ENCODE measurements around the gene DDX54. TPM values are rescaled to one million over a fixed set of nuclear protein-coding genes. Genes with fewer than 3 reads are reported as not detected.

The DDX54 gene
- total and polyA plus RNA-seq, 2 of the 8 experiments (the other 6 are each of a cell fraction or from before 2014, with no cell fraction given), result 64.9 to 113 TPM

DNA sequence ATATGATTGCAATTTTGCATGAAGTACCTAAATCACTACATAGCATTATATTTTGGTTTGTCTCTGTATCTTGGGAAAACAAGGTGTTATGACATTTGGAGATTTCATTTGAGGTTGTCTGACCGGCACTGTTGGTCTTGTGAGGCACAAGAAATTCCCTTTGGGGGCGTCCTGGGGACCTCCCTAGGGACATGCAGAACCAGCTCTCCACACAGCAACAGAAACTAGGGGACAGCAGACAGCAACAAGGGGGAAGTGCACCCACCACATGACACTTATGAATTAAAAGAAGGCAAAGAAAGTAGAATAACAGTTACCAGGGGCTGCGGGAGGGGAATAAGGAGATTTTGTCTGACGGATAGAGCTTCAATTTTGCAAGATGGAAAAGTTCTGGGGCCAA is 14.4 kb downstream of the DDX54 start (continued):
- TF ChIP-seq, protein P1, sequence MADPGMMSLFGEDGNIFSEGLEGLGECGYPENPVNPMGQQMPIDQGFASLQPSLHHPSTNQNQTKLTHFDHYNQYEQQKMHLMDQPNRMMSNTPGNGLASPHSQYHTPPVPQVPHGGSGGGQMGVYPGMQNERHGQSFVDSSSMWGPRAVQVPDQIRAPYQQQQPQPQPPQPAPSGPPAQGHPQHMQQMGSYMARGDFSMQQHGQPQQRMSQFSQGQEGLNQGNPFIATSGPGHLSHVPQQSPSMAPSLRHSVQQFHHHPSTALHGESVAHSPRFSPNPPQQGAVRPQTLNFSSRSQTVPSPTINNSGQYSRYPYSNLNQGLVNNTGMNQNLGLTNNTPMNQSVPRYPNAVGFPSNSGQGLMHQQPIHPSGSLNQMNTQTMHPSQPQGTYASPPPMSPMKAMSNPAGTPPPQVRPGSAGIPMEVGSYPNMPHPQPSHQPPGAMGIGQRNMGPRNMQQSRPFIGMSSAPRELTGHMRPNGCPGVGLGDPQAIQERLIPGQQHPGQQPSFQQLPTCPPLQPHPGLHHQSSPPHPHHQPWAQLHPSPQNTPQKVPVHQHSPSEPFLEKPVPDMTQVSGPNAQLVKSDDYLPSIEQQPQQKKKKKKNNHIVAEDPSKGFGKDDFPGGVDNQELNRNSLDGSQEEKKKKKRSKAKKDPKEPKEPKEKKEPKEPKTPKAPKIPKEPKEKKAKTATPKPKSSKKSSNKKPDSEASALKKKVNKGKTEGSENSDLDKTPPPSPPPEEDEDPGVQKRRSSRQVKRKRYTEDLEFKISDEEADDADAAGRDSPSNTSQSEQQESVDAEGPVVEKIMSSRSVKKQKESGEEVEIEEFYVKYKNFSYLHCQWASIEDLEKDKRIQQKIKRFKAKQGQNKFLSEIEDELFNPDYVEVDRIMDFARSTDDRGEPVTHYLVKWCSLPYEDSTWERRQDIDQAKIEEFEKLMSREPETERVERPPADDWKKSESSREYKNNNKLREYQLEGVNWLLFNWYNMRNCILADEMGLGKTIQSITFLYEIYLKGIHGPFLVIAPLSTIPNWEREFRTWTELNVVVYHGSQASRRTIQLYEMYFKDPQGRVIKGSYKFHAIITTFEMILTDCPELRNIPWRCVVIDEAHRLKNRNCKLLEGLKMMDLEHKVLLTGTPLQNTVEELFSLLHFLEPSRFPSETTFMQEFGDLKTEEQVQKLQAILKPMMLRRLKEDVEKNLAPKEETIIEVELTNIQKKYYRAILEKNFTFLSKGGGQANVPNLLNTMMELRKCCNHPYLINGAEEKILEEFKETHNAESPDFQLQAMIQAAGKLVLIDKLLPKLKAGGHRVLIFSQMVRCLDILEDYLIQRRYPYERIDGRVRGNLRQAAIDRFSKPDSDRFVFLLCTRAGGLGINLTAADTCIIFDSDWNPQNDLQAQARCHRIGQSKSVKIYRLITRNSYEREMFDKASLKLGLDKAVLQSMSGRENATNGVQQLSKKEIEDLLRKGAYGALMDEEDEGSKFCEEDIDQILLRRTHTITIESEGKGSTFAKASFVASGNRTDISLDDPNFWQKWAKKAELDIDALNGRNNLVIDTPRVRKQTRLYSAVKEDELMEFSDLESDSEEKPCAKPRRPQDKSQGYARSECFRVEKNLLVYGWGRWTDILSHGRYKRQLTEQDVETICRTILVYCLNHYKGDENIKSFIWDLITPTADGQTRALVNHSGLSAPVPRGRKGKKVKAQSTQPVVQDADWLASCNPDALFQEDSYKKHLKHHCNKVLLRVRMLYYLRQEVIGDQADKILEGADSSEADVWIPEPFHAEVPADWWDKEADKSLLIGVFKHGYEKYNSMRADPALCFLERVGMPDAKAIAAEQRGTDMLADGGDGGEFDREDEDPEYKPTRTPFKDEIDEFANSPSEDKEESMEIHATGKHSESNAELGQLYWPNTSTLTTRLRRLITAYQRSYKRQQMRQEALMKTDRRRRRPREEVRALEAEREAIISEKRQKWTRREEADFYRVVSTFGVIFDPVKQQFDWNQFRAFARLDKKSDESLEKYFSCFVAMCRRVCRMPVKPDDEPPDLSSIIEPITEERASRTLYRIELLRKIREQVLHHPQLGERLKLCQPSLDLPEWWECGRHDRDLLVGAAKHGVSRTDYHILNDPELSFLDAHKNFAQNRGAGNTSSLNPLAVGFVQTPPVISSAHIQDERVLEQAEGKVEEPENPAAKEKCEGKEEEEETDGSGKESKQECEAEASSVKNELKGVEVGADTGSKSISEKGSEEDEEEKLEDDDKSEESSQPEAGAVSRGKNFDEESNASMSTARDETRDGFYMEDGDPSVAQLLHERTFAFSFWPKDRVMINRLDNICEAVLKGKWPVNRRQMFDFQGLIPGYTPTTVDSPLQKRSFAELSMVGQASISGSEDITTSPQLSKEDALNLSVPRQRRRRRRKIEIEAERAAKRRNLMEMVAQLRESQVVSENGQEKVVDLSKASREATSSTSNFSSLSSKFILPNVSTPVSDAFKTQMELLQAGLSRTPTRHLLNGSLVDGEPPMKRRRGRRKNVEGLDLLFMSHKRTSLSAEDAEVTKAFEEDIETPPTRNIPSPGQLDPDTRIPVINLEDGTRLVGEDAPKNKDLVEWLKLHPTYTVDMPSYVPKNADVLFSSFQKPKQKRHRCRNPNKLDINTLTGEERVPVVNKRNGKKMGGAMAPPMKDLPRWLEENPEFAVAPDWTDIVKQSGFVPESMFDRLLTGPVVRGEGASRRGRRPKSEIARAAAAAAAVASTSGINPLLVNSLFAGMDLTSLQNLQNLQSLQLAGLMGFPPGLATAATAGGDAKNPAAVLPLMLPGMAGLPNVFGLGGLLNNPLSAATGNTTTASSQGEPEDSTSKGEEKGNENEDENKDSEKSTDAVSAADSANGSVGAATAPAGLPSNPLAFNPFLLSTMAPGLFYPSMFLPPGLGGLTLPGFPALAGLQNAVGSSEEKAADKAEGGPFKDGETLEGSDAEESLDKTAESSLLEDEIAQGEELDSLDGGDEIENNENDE (IDR thresholded peaks at IDR 0.05; ENCODE audit: insufficient replicate concordance, low read length), result no peak
- TF ChIP-seq POLR2AphosphoS5 (IDR thresholded peaks at IDR 0.05; ENCODE audit: low read depth, low read length), result no peak
- no peak for TF ChIP-seq CEBPB (IDR thresholded peaks at IDR 0.05; ENCODE audit: low read depth, low read length)
- no peak for TF ChIP-seq RFX5 (IDR thresholded peaks at IDR 0.05; ENCODE audit: borderline replicate concordance, low read depth, low read length)
- TF ChIP-seq TAF1 (IDR thresholded peaks at IDR 0.05; ENCODE audit: low read depth, low read length), result no peak
- no peak for TF ChIP-seq SP1 (IDR thresholded peaks at IDR 0.05; ENCODE audit: low read depth, low read length)
- TF ChIP-seq TBP (IDR thresholded peaks at IDR 0.05; ENCODE audit: low read depth, low read length), result no peak
- no peak for TF ChIP-seq RNF2 (IDR thresholded peaks at IDR 0.05; ENCODE audit: borderline replicate concordance, low read depth, low read length, missing control alignments, poor library complexity, severe bottlenecking)
- no peak for TF ChIP-seq SRF (IDR thresholded peaks at IDR 0.05; ENCODE audit: low read depth, low read length)
- TF ChIP-seq EGR1 (IDR thresholded peaks at IDR 0.05; ENCODE audit: borderline replicate concordance, low read depth, low read length), result no peak
- no peak for TF ChIP-seq FOSL1 (IDR thresholded peaks at IDR 0.05; ENCODE audit: insufficient read depth, low read depth, low read length)
- no peak for TF ChIP-seq SP2 (IDR thresholded peaks at IDR 0.05; ENCODE audit: low read length)
